GM18867 (cell line): ENCODE results near the gene PDE4B.
A peak's percentile ranks its signal among the peaks of the same experiment; 100 is the strongest.
"Not testable (repeated sequence)": the region's sequence is repeated elsewhere in the genome, so short reads cannot be mapped to it uniquely, and the experiment has no call there.

Source experiments
- ATAC-seq: cut with Tn5 transposase; IDR thresholded peaks from one replicate; pipeline ENCODE4 v1.9.1; 2021; ENCODE audit warnings: mild to moderate bottlenecking, moderate library complexity; ENCODE audit not compliant: unreplicated experiment

Gene PDE4B

GRCh38 chr1:65949230-65949626, 156.5 kb downstream of the PDE4B start:
- ATAC-seq: no peak

GRCh38 chr1:65949933-65950332, 157.2 kb downstream of the PDE4B start:
- ATAC-seq: no peak

- ATAC-seq: no peak
Measured at GRCh38 chr1:65952696-65953095, 160.0 kb downstream of the PDE4B start.

- no peak for ATAC-seq
Measured at GRCh38 chr1:65953170-65953569, 160.5 kb downstream of the PDE4B start.

- ATAC-seq: no peak
Measured at GRCh38 chr1:65955071-65955470, 162.4 kb downstream of the PDE4B start.

GRCh38 chr1:65955503-65955902, 162.8 kb downstream of the PDE4B start:
- ATAC-seq: no peak

GRCh38 chr1:65958561-65959350, 166.1 kb downstream of the PDE4B start:
- peak; percentile 72 for ATAC-seq

GRCh38 chr1:65959896-65960567, 167.3 kb downstream of the PDE4B start:
- ATAC-seq: no peak

- no peak for ATAC-seq
Measured at GRCh38 chr1:65963156-65963888, 170.6 kb downstream of the PDE4B start.

- ATAC-seq: no peak
Measured at GRCh38 chr1:65964123-65964522, 171.4 kb downstream of the PDE4B start.

GRCh38 chr1:65965112-65965996, 172.7 kb downstream of the PDE4B start:
- no peak for ATAC-seq

GRCh38 chr1:65967492-65967891, 174.8 kb downstream of the PDE4B start:
- not testable (repeated sequence) for ATAC-seq

- no peak for ATAC-seq
Measured at GRCh38 chr1:65971547-65971946, 178.9 kb downstream of the PDE4B start.

- no peak for ATAC-seq
Measured at GRCh38 chr1:65975708-65976107, 183.0 kb downstream of the PDE4B start.

- ATAC-seq: no peak
Measured at GRCh38 chr1:65979136-65980044, 186.7 kb downstream of the PDE4B start.

GRCh38 chr1:65980237-65980636, 187.5 kb downstream of the PDE4B start:
- ATAC-seq: no peak

GRCh38 chr1:65983500-65983899, 190.8 kb downstream of the PDE4B start:
- no peak for ATAC-seq

GRCh38 chr1:65985393-65986066, 192.8 kb downstream of the PDE4B start:
- no peak for ATAC-seq

GRCh38 chr1:65986146-65986545, 193.5 kb downstream of the PDE4B start:
- ATAC-seq: no peak
